CD4-positive, alpha-beta T cell treated with Interferon alpha-2 for 1 hour (primary cell): ENCODE results near the gene METTL16.
A peak's percentile ranks its signal among the peaks of the same experiment; 100 is the strongest.

ENCODE experiments used
- DNase-seq, 2 donors: peaks; one replicate each; pipeline ENCODE4 v3.0.0-alpha.2; 2020 to 2022

METTL16 gene

DNA sequence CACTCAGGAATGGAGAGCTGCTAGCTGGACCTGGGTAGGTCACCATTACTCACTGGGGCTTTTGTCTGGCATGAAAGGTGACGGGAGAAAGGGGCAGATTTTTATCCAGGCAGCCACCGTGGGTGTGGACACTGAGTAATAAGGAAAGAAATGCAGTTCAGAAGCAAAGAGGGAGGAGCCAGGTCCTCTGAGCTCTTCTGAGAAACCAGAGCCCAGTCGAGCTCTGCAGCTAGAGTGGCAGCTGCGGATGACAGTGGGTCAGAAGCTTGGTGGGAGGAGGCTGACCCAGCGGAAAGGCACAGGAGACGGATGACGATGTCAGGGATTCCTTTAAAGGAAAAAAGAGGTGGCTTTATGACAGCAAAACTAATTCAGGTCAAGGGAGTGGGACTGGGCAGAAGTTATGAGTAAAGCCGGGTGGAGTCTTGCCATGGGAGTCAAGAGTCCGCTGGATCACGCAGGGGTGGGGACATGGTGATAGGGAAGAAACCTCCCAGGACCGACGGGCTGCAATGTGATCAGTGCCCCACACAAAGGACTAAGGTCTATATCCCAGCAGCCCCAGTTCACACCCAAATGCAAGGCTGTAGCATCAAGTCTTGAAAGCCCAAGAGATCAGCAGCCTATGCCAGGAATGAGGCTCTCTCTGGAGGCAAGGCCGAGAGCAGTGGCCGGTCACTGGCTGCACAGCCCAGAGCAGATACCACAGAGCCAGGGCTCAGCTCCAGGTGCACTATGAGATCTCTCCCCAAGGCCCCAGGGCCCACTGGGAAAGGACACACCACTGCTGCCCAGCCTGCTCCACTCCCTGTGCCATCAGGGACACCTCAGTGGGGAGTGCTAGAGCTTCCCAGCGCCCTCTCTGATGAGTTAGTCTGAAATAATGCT lies 104.5 kb downstream of the METTL16 start:
- DNase-seq, result no peak

DNA sequence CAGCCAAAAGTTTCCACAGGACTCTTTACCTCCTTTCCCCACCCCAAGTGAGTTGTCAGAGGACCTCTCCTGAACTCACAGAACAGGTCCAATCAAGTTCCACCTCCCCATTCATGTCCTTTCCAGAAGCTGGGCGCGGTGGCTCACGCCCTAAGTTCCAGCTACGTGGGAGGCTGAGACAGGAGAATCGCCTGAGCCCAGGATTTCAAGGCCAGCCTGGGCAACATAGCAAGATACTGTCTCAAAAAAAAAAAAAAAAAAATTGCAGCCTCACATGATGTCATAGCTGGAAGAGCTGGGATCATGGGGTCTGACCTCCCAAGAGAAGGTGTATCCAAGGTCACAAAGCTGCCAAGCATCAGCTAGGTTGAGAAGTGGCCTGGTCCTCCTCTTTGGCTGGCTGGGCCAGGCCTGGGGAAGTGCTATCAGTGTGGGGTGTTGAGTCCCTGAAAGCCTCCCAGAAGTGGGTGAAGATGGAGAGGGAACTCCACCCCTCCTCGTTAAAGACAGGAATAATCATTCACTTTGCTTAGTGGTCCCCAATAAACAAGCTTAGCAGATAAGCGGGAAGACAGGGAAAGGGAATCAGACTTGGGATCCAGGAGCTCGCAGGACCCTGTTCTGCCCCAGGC lies 105.3 kb downstream of the METTL16 start:
- DNase-seq, result no peak

DNA sequence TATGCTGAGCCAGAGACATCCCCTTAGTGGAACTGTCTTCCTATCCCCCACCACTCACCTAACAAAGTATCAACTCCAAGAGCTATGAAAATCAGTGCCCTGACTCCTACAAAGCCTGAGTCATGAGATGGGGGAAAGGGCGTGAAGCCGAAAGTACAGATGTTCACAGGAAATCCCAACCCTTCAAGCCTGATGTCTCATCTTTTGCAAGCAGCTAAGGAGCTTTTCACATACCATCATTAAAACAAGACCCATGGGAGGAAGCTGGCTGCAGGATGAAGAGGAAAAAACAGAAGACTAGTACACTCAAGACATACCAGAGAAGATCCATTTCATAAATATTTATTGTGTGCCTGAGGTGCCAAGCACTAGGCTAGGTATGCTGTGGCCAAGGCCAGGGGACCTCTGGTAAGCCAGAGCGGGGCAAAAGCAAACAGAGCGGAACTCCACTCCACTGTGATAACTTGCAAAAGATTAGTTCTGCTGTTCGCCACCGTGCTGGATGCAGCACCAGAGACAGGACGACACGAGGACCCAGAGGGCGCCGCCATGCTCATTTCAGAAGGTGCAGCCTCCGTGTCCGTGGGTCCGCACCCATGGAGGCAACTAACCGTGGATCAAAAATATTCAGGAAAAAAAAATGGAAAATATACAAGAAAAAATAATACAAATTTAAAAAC lies 106.3 kb downstream of the METTL16 start:
- no peak for DNase-seq

DNA sequence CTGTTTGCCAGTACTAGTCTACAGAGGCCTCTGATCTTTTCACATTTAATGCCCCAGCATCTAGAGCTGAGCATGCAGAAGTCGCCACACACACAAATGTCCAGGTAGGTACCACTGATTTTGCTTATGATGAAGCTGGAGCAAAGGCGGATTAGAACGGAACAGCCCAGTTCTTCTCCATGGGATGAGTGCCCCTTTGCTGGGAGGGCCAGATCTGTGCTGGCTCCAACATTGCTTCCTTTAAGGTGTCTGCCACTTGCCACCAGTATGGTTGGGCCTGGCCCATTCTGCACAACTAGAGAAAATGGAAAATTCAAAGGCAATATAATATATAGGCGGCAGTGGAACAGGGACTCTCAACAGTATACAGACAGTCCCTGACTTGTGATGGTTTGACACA lies 108.6 kb downstream of the METTL16 start:
- DNase-seq, result no peak

DNA sequence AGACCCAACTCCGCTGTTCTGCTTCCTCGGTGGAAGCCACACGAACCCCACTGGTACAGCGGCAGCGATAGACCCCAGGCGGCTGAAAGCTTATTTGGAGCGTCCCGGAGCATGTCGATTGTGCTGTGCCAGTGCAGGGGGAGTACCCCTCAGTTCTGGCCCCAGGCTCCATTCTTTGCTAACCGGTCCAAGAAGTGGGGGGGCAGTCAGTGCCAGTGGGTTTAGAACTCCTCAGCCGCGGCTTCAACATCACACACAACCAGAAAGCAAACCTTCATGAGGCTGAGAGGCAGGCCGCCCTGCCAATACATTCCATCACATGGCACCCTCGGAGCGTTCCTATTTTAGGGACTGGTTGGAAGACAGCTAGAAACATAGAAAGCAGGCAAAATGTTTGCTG lies 109.1 kb downstream of the METTL16 start:
- DNase-seq, result no peak

DNA sequence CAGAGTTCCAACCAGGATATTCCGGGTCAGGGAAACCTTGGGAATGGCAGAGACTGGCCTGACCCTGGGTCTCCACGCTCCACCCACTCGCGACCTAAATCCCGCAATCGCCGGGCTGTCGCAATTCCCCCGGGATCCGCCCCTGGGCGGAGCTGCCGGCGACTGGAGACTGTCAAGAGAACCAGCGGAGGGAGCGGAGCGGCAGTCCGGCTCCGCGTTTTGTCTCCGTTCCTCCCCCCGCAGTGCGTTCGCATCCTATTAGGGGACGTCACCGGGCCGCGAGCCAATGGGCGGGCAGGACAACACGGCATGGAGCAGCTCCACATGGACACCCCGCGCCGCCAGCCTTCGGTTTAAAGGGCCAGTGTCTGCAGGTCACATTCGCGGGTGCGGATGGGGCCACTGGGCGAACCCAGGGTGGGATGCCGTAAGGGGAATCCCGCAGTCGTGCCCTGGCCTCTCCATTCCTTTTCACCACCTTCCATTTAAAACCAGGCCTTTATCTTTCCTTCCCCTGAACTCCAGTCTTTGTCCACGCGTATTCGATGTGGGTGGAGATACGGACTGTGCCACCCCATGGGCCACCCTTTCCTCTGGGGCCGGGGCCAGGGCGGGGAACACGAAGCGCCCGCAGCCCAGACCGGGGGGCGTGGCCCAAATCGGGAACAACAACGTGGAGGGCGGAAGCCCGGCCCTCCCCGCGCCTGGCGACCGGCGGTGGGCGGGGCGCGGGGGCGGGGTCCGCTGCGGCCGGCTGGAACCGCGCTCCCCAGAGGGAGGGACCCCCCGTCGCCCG lies 110.1 kb downstream of the METTL16 start:
- DNase-seq, result peak; percentile 99

DNA sequence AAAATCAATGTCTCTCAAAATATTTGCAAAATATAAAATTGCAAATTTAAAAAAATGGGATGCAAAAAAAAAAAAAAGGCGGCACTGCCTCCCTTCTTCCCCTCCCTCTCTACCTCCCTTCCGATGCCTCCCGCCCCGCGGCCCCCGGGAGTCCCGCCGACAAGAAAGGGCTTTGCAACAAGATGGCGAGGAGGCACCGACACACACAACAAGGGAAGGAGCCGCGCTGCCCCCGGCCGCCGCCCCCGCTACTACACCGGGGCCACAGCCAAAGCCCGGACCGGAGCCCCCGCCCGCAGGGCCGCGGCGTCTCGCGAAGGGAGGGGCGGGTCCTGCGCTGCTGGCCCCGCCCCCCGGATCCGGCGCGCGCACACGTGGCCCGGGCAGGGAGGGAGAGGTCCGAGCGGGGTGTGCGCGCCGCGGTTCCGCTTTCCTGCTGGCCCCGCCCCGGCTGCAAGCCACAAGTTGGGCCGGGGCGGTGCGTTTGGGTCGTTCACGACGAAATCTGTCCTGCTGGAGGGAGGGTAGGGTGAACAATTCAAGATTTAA lies 110.7 kb downstream of the METTL16 start, which contains the start of gene MNT:
Gene MNT, minus strand, starts transcription at position 184 of the 549 bp plus-strand sequence. CDS start 348 bp downstream, outside the sequence.
- peak; percentile 96 for DNase-seq

DNA sequence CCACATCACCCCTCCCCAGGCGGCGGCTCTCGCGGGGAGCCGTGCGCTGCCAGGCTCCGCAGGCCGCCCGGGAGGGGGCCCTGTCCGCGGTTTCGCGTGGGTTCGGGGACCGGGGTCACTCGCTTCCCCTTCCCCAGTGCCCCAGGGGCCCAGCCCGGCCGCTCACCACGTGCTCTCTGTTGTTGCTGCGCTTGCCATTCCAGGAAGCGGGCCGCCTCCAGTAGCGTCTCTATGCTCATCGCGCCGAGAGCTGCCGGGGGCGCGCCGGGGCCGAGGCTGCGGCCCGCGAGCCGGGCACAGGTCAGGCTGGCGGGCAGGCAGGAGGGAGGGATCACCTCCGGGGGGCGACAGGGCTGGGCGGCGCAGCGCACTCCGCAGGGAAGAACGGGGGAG lies 111.2 kb downstream of the METTL16 start:
- DNase-seq, result peak; percentile 44 to 54

DNA sequence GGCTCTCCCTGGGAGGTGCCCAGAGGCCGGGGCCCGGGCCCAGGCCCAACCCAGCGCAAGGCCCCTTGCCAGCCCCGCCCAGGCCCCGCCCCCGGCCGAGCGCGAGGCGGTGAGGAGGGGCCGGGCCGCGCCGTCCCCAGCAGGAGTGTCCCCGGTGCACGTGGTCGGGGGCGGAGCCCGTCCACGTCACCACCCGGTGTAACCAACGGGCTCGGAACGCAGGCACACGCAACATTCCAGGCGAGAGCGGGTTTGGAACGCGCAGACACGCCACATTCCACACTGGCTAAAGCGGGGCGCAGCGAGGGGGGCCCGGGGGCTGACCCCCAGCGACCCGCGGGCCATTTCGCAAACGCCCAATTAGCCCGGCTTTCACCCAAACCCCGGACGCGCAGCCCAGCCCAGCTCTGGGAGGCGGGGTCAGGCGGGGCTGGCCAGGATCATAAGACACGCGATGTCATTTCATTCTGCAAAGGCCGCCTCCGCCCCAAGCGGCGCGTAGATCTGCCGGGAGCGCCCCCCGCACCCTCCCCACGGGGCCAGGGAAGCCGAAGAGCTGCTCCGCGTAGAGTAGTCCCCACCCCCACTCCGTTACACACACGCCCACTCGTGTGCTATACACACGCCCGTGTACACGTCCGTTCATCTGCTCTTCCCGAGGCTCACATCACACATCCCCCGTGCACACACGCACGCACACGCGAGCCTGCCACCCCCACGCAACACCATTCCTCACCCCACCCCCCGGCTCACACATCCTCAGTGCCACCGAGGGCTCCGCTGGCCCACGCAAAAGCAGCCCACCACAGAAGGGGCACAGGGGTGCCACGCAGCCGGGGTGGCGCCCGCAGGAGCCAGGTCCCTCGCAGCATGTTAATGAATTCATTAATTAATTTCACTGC lies 111.9 kb downstream of the METTL16 start:
- DNase-seq, result peak; percentile 93 to 95

DNA sequence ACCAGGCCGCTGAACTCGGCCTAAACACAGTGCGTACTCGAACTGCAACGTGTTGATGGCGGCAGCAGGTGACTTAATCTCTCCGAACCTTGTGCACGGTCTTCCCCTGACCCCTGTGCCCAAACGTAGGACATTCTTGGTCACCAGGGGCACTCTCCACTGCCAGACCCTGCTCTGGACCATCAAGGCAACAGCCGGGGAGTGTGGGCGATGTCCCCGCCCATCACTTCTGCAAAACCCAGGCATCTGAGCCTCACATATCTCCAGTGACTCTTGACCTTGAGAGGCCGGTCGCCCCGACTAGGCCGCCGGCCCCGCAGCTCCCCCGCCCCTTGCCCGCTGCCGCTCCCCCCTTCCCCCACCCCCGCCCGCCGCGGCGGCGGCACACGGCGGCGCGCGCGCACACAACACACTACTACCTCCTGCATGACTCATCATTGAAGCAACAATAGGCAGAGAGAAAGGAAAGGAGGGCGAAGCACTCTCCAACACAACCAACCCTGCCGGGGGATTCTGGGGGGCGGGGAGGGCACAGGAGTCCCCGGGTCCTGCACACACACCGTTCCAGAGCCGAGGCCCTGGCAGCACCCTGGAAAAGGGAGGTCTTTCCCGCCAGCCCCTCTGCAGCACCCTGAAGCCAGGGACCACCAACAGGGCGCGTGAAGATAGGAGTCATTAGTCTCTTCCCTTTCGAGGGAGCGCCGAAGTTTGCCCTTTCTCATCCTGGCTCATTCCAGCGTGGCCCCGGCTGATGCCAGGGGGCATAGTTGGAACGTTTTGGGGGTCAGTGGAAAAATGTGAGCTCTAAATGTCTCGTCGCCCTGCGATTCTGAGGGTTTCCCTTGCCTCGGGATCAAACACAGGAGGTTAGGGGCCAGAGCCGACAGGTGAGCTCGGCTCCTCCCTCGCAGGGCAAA lies 112.8 kb downstream of the METTL16 start:
- peak; percentile 63 to 68 for DNase-seq

DNA sequence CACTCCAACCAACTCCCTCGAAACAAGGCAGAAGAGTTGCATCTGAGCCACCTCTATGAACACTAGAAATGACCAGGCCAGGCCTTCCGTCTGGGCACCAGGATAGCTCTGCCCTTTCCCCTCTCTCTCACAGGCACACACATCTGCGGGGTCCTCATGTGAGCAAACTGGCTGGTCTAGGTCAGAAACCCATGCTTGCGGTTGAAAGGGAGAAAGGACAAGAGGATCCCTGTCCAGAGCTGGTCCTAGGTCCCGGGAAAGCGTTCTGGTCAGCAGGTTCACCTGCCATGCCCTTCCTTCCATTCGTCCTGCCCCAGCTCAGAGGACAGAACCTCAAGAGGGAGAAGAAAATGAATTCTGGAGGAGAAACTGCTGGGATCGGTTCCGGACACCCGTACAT lies 113.5 kb downstream of the METTL16 start:
- DNase-seq, result no peak

DNA sequence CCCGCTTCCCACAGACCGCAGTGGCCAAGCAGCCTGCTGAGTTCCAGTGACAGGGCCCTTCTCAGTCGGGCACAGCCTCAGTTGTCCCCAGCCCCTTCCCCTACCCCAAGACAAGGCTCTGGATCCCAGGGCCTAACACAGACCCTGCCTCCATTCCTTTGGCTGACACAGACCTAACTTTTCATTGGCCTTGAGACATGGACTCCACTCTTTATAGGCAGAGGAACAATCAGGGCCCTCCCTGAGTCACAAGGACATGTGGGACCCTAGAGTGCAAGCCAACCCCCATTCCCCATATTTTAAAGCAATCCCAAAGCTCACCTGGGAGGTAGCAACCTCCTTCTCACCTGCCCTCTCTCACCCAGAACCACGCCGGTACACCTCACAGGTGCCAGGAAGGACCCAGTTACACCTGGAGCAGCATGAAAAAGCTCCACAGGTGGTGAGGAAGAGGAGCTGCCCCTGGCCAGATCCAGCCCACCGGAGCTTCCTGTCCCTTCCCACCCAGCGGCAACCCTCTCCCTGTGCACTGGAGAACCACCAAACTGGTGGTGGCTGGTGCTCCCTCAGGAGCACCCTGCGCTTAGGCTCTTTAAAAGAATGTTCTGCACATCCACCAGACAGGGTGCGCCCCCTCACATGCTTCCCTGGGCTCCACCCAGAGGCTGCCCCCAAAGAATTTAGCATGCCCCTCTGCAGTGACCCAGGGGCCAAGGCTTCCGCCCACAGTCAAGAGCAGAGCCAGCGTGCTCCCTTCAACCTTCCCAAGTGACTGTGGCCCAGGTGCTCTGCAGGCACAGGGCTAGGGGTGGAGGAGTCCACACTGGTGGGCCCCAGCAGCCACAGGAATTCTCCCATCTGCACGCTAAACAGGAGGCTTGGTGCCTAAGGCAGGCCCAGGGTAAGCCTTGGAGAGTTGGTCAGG lies 114.2 kb downstream of the METTL16 start:
- DNase-seq, result no peak

DNA sequence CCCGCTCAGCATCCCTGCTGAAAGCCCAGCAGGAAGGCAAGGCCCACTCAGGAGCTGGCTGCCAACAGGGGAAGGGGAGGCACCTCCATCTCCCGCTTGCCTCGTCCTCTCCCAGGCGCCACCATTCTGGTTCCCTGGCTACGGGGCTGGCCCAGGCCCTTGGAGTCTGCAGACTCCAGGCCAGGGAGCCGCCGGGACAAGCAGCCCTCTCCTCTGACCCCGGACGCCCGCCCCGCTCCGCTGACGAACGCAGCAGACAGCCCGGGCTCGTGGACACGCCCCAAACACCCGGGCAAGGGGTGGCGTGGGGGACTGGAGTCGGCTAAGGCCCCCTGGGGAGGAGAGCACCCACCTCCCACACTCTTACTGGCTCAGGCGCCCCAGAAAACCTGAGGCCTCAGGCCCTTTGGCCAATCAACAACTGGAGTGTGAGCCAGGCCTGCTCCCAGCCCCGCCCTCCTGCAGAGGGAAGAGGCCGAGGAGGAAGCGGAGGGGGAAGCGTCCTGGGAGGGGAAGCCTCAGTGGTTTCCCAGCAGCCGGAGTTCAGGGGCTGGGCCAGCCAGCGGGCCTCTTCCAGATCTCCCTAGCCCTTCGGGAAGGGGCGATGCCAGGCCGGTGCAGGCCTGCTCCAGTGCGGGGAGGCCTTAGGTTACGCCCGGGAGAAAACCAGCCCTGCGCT lies 115.0 kb downstream of the METTL16 start:
- peak; percentile 64 to 85 for DNase-seq

DNA sequence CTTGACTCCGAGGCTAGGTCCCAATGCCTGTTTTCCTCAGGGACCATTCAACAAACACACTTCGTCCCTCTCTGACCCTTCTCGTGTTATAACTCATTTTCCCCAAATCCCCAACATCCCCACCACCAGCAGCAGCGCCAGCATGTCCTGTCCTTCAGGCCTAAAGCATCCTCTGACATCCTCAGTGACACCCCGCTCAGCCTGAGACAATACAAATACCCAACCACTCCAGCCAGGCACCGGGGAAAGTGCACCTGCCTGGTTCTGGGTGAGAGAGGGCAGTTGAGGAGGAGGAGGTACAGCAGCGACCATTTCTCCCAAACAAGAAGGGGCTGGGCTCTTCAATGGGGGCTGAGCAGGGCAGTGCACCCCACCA lies 115.5 kb downstream of the METTL16 start:
- no peak for DNase-seq

DNA sequence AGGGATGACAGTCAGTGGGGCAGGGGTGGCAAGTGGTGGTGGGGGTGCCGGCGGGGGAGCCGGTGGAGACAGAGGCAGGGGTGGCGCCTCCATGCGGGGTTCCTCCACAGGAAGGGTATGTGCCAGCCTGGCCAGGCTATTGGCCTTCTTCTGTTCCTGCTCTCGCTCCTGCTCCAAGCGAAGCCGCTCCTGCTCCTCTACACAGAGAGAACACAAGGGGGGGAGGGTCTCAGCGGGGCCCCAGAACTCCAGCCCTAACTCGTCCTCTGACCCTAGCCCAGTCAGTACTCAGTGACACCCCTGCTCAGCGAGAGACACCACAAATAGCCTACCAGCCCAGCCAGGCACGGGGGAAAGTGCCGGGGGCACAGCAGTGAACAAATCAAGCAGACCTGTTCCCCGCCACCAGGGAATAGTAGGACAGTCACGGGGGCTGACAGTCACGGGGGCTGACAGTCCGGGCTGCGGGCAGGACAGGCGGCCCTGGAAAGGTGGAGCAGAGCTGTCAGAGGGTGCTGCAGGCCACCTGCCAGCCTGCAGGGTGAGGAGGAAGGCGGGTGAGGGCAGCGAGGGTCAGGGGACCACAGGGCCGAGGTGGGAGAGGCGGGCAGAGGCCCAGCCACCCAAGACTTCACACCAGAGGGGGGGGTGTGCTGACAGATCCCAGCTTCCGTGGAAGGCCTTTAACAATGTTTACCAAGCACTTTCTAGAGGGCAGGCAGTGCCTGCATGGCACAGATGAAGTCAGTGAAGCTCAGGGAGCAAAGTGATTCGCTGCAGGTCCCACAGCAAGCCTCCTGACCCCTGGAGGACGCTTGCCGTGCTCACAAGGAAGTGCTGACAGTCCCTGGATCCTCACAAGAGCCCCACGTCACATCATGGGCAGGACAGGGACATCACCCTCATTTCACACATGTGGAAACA lies 116.2 kb downstream of the METTL16 start:
- peak in 1 of 2 donors; percentile 43 for DNase-seq

DNA sequence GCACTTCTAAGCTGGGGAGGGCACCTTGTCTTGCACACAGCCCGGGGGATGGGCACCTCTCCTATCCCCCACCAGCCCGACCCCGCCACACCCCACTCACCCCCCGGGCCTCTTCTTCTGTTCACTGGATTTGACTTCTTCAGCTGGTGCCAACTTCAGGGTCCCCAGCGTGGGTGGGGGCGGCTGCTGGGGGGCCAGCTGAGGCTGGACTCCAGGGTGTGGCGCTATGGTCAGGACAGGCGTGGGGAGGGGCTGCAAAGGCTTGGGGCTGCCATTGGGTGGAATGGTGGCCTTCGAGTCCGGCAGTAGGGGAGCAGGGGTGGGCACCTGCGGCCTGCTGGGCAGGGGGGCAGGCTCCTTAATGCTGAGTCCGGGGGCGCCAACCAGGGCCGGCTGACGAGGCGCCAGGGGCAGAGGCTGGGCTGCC lies 116.9 kb downstream of the METTL16 start:
- DNase-seq, result no peak
